OCI-LY7 (cell line): ENCODE measurements around the gene TIGD2. TPM values are rescaled to one million over a fixed set of nuclear protein-coding genes. Genes with fewer than 3 reads are reported as not detected.

ENCODE experiments used
- BruUV-seq: library from RNA; stranded (reverse); fragments of 400-500 nt; replicated peaks from 2 replicates; lab custom pipeline; 2021; lab: Mats Ljungman, UMichigan
- CTCF ChIA-PET: fragments of 300-600 bp; sonication (Branson Sonifier 250); formaldehyde crosslinking; loops from one replicate; lab custom pipeline; 2022; ENCODE audit warnings: antibody characterized with exemption; ENCODE audit not compliant: unreplicated experiment; lab: Charles Lee
- POLR2A ChIA-PET: fragments of 300-600 bp; sonication (Branson Sonifier 250); formaldehyde crosslinking; loops from one replicate; lab custom pipeline; 2022; ENCODE audit warnings: antibody characterized with exemption; lab: Charles Lee
- DNase-seq: peaks from one replicate; pipeline ENCODE4 v3.0.0-alpha.2; 2015; ENCODE audit warnings: low spot score
- H2AFZ ChIP-seq: fragments of 200-600 bp; sonication (generic), shearing (Covaris generic); 2 replicates; pipeline ENCODE4 v1.6.1; 2014; ENCODE audit warnings: mild to moderate bottlenecking, antibody characterized with exemption, low read length, moderate library complexity
- H3K27ac ChIP-seq: fragments of 200-600 bp; sonication (generic); 2 replicates; pipeline ENCODE4 v1.5.1; 2014; ENCODE audit warnings: mixed run types, low read depth, mild to moderate bottlenecking, moderate library complexity, low read length, inconsistent platforms; ENCODE audit not compliant: poor library complexity, severe bottlenecking
- H3K36me3 ChIP-seq: fragments of 200-600 bp; sonication (generic); 2 replicates; pipeline ENCODE4 v1.6.1; 2014; ENCODE audit warnings: mild to moderate bottlenecking, antibody characterized with exemption, low read length, moderate library complexity, mixed read lengths; ENCODE audit not compliant: insufficient read depth
- H3K4me1 ChIP-seq: fragments of 200-600 bp; sonication (generic); 2 replicates; pipeline ENCODE4 v1.5.1; 2014; ENCODE audit warnings: mild to moderate bottlenecking, low read length; ENCODE audit not compliant: insufficient read depth, poor library complexity, severe bottlenecking
- H3K4me2 ChIP-seq: fragments of 200-600 bp; sonication (generic); 2 replicates; pipeline ENCODE4 v1.6.1; 2014; ENCODE audit warnings: mild to moderate bottlenecking, low read length
- H3K4me3 ChIP-seq: fragments of 200-600 bp; sonication (generic); 2 replicates; pipeline ENCODE4 v1.5.1; 2014; ENCODE audit warnings: mild to moderate bottlenecking, low read depth, low read length; ENCODE audit not compliant: poor library complexity, severe bottlenecking
- H3K79me2 ChIP-seq: fragments of 200-600 bp; sonication (generic); 2 replicates; pipeline ENCODE4 v1.6.1; 2016; ENCODE audit warnings: low read depth, mild to moderate bottlenecking, low read length, moderate library complexity, mixed read lengths; ENCODE audit not compliant: insufficient read depth
- H3K9me2 ChIP-seq: fragments of 200-600 bp; sonication (generic); 2 replicates; pipeline ENCODE4 v1.6.1; 2016; ENCODE audit warnings: mild to moderate bottlenecking, low read length, mixed read lengths; ENCODE audit not compliant: insufficient read depth
- H3K9me3 ChIP-seq: fragments of 200-600 bp; sonication (generic); 2 replicates; pipeline ENCODE4 v1.6.1; 2014; ENCODE audit warnings: mild to moderate bottlenecking, mixed run types, low read length, mixed read lengths
- H4K20me1 ChIP-seq: fragments of 200-600 bp; sonication (generic); 2 replicates; pipeline ENCODE4 v1.6.1; 2014; ENCODE audit warnings: mild to moderate bottlenecking, antibody characterized with exemption, low read length, moderate library complexity, mixed read lengths; ENCODE audit not compliant: insufficient read depth
- CTCF ChIP-seq: fragments of 200-600 bp; sonication (generic); conservative IDR thresholded peaks from 2 replicates; pipeline ENCODE4 v1.5.1; 2014; ENCODE audit warnings: mild to moderate bottlenecking, antibody characterized with exemption, low read length, moderate library complexity, mixed read lengths
- EZH2phosphoT487 ChIP-seq: fragments of 200-600 bp; sonication (generic); IDR thresholded peaks from 2 replicates; pipeline ENCODE4 v1.6.1; 2018; ENCODE audit warnings: low read depth, borderline replicate concordance, mild to moderate bottlenecking, mixed run types, antibody characterized with exemption, low read length, moderate library complexity, mixed read lengths
- intact Hi-C: fragments of 100-400 bp; cut with micrococcal nuclease; formaldehyde crosslinking; loops from one replicate; pipeline ENCODE4 v1.10.0; 2022; ENCODE audit not compliant: unreplicated experiment
- total RNA-seq, 2 experiments: library from RNA; depleted of rRNA in 1 of 2; stranded (reverse); fragments of >200 nt in 1 of 2; shearing (Covaris generic) in 1 of 2; gene quantifications; 2 replicates each; pipeline ENCODE4 v1.2.3, GENCODE V29; 2014 to 2022

The TIGD2 gene
- total RNA-seq, 2 experiments from 2014 or later = 6.3 to 10.0 TPM

DNA sequence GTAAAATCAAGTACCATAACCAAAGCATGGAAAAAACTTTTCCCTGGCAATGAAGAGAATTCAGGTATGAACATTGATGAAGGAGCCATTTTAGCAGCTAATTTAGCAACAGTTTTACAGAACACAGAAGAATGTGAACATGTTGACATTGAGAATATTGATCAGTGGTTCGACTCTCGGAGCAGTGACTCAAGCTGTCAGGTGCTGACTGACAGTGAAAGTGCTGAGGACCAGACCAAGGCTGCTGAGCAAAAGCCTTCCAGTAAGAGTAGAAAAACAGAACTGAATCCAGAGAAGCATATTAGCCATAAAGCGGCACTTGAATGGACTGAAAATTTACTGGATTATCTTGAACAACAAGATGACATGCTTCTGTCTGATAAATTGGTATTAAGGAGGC, 2.8 kb downstream of the TIGD2 start:
- ChIA-PET CTCF (no interaction called here), POLR2A (no interaction called here)
- peaks cover 9% of the 10 kb centered on the region for H3K4me1 ChIP-seq
- H3K27ac ChIP-seq = no peak overlapping the region
- H3K9me3 ChIP-seq = no peaks in the 10 kb centered on the region
- no peak overlapping the region for H3K4me2 ChIP-seq
- no peaks in the 10 kb centered on the region for H3K79me2 ChIP-seq
- intact Hi-C loops = loop anchor here (5.0 kb wide), 1 partner anchor 522 kb away; the partner anchor contains the start of gene HERC3
- no peaks in the 10 kb centered on the region for H4K20me1 ChIP-seq
- H3K4me3 ChIP-seq = no peak overlapping the region
- no peak overlapping the region for H2AFZ ChIP-seq
- TF ChIP-seq CTCF (no peak), EZH2phosphoT487 (no peak)
- no peak for DNase-seq
- BruUV-seq = no TSS peak
- no peaks in the 10 kb centered on the region for H3K9me2 ChIP-seq
- no peaks in the 10 kb centered on the region for H3K36me3 ChIP-seq

GRCh38 chr4:89117115-89117514, 5.8 kb downstream of the TIGD2 start:
- Histone ChIP-seq H3K9me3 (no peaks in the 10 kb centered on the region), H3K27ac (no peak overlapping the region), H3K4me3 (no peak overlapping the region), H4K20me1 (no peaks in the 10 kb centered on the region), H3K79me2 (no peaks in the 10 kb centered on the region), H2AFZ (no peak overlapping the region), H3K4me2 (no peak overlapping the region), H3K36me3 (no peaks in the 10 kb centered on the region), H3K4me1 (peaks cover 7% of the 10 kb centered on the region), H3K9me2 (no peaks in the 10 kb centered on the region; the same call in 1 of the 2 replicates)
- TF ChIP-seq CTCF = no peak
- TF ChIP-seq EZH2phosphoT487 = no peak
- DNase-seq = no peak
- BruUV-seq = no TSS peak
- intact Hi-C loops = no loop called here
- POLR2A ChIA-PET = interaction anchor here (0.9 kb wide), 1 partner anchor 418 kb away, joined by 3 read pairs; no protein-coding TSS in a partner anchor
- CTCF ChIA-PET = no interaction called here

DNA sequence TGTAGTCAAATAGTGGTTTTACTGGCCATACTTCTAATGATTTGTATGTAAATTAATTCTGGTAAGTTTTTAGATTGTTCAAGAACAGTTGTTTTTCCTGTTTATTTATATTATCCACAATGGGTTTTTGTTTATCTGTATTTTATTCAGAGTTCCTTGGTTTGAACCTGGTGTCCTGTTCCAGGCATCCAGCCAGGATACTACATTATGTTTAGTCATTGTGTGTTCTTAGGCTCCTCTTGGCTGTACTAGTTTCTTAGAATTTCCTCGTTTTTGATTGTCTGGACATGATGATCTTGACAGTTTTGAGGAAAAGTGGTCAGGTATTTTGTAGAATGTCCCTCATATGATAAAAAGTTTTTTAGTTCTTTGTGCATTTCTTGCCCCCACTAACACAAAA, 7.8 kb downstream of the TIGD2 start:
- CTCF ChIA-PET = no interaction called here
- POLR2A ChIA-PET = no interaction called here
- H3K9me2 ChIP-seq = no peaks in the 10 kb centered on the region; the same call in 1 of the 2 replicates
- H3K4me1 ChIP-seq = no peaks in the 10 kb centered on the region
- H3K4me2 ChIP-seq = no peak overlapping the region
- no peaks in the 10 kb centered on the region for H3K36me3 ChIP-seq
- H3K79me2 ChIP-seq = no peaks in the 10 kb centered on the region
- H3K4me3 ChIP-seq = no peak overlapping the region
- H3K27ac ChIP-seq = no peak overlapping the region
- DNase-seq = no peak
- no TSS peak for BruUV-seq
- no peaks in the 10 kb centered on the region for H3K9me3 ChIP-seq
- no peak for TF ChIP-seq EZH2phosphoT487
- no peak for TF ChIP-seq CTCF
- intact Hi-C loops = no loop called here
- no peaks in the 10 kb centered on the region for H4K20me1 ChIP-seq
- no peak overlapping the region for H2AFZ ChIP-seq
